GM23248 (cell line): ENCODE measurements around the gene PPP6R2. TPM values are rescaled to one million over a fixed set of nuclear protein-coding genes. Genes with fewer than 3 reads are reported as not detected.
"Not testable (repeated sequence)": the region's sequence is repeated elsewhere in the genome, so short reads cannot be mapped to it uniquely, and the experiment has no call there.

Experiments
- DNase-seq: peaks from one replicate; pipeline ENCODE4 v3.0.0-alpha.2; 2015
- H2AFZ ChIP-seq: fragments of 200-600 bp; sonication (generic); 2 replicates; pipeline ENCODE4 v1.6.1; 2016; ENCODE audit warnings: antibody characterized with exemption
- H3F3A ChIP-seq: fragments of 200-600 bp; sonication (generic); 2 replicates; pipeline ENCODE4 v1.6.1; 2016; ENCODE audit warnings: mild to moderate bottlenecking, antibody characterized with exemption, mixed run types; ENCODE audit not compliant: insufficient read depth
- H3K27ac ChIP-seq: fragments of 200-600 bp; sonication (generic); 2 replicates; pipeline ENCODE4 v1.5.1; 2016; ENCODE audit warnings: mild to moderate bottlenecking
- H3K27me3 ChIP-seq: fragments of 200-600 bp; sonication (generic); replicated peaks from 2 replicates; pipeline ENCODE4 v1.6.1; 2016; ENCODE audit warnings: mild to moderate bottlenecking; ENCODE audit not compliant: insufficient read depth
- H3K36me3 ChIP-seq: fragments of 200-600 bp; sonication (generic); 2 replicates; pipeline ENCODE4 v1.6.1; 2016; ENCODE audit warnings: low read depth, mild to moderate bottlenecking
- H3K4me1 ChIP-seq: fragments of 200-600 bp; sonication (generic); 2 replicates; pipeline ENCODE4 v1.6.1; 2016; ENCODE audit warnings: mild to moderate bottlenecking; ENCODE audit not compliant: insufficient read depth
- H3K4me2 ChIP-seq: fragments of 200-600 bp; sonication (generic); one replicate; pipeline ENCODE4 v1.6.1; 2016; ENCODE audit warnings: mild to moderate bottlenecking; ENCODE audit not compliant: unreplicated experiment
- H3K4me3 ChIP-seq: fragments of 200-600 bp; sonication (generic); 2 replicates; pipeline ENCODE4 v1.5.1; 2016; ENCODE audit warnings: mild to moderate bottlenecking
- H3K79me2 ChIP-seq: fragments of 200-600 bp; sonication (generic); 2 replicates; pipeline ENCODE4 v1.6.1; 2016; ENCODE audit warnings: mild to moderate bottlenecking; ENCODE audit not compliant: insufficient read depth
- H3K9ac ChIP-seq: fragments of 200-600 bp; sonication (generic); 2 replicates; pipeline ENCODE4 v1.6.1; 2016; ENCODE audit warnings: mild to moderate bottlenecking
- H3K9me2 ChIP-seq: fragments of 200-600 bp; sonication (generic); 2 replicates; pipeline ENCODE4 v1.6.1; 2016; ENCODE audit warnings: mixed run types, mild to moderate bottlenecking, moderate library complexity; ENCODE audit not compliant: insufficient read depth
- H3K9me3 ChIP-seq: fragments of 200-600 bp; sonication (generic); one replicate; pipeline ENCODE4 v1.6.1; 2017; ENCODE audit warnings: low read depth
- H4K20me1 ChIP-seq: fragments of 200-600 bp; sonication (generic); 2 replicates; pipeline ENCODE4 v1.6.0; 2016; ENCODE audit not compliant: insufficient read depth
- EZH2 ChIP-seq: fragments of 200-600 bp; sonication (generic); IDR thresholded peaks from 2 replicates; pipeline ENCODE4 v1.6.1; 2018; ENCODE audit warnings: antibody characterized with exemption, mild to moderate bottlenecking; ENCODE audit not compliant: insufficient read depth, poor library complexity, severe bottlenecking
- EZH2phosphoT487 ChIP-seq: fragments of 200-600 bp; sonication (generic); IDR thresholded peaks from 2 replicates; pipeline ENCODE4 v1.6.1; 2018; ENCODE audit warnings: antibody characterized with exemption, moderate library complexity, mild to moderate bottlenecking, low read depth; ENCODE audit not compliant: insufficient read depth
- WGBS, 2 experiments: methylation state at CpG; one replicate each; pipeline ENCODE4 v1.1.6; 2015 to 2017; ENCODE audit warnings: low lambda C conversion rate in 2 of 2, low coverage in 1 of 2; ENCODE audit errors: missing lambda C conversion rate in 2 of 2; 5-methylcytosine and 5-hydroxymethylcytosine counted together
- in situ Hi-C: fragments of 300-500 bp; cut with MboI; formaldehyde crosslinking; loops from 2 replicates; pipeline ENCODE4 v1.15.0; 2020
- polyA plus RNA-seq: library from polyadenylated mRNA; unstranded; fragments of >200 nt; fragmentation: Nextera tagmentation; extraction: Ambion mirVana; gene quantifications from 2 replicates; pipeline ENCODE4 v1.2.1, GENCODE V29; 2016
- total RNA-seq: library from RNA; depleted of rRNA; stranded (reverse); fragments of >200 nt; shearing (Covaris generic); gene quantifications from 2 replicates; pipeline ENCODE4 v1.2.3, GENCODE V29; 2014

The PPP6R2 gene
- total and polyA plus RNA-seq, 2 experiments from 2014 or later: 22.2 to 58.4 TPM

- Histone ChIP-seq H4K20me1 (no peaks in the 10 kb centered on the region), H3K27ac (no peak overlapping the region), H3K4me1 (no peaks in the 10 kb centered on the region), H3F3A (0 out of 2 replicates have a peak, but pooled peaks cover 4% of the 10 kb centered on the region), H3K36me3 (peaks cover 9% of the 10 kb centered on the region), H3K79me2 (0 out of 2 replicates have a peak, but pooled peaks cover 2% of the 10 kb centered on the region), H3K9ac (no peak overlapping the region), H3K4me2 (no peak overlapping the region), H2AFZ (no peak overlapping the region), H3K9me3 (no peaks in the 10 kb centered on the region), H3K27me3 (no peaks in the 10 kb centered on the region), H3K4me3 (no peak overlapping the region), H3K9me2 (no peaks in the 10 kb centered on the region)
- DNase-seq: no peak
- no peak for TF ChIP-seq EZH2phosphoT487
- no peak for TF ChIP-seq EZH2
- WGBS, 2 experiments: 93 to 96% methylated on average over 21 of the region's 21 CpGs
- in situ Hi-C loops: no loop called here
Observed at GRCh38 chr22:50422961-50423815, 80.1 kb downstream of the PPP6R2 start.

GRCh38 chr22:50423956-50424355 is 80.8 kb downstream of the PPP6R2 start:
- H3K9me2 ChIP-seq: no peaks in the 10 kb centered on the region
- no peaks in the 10 kb centered on the region for H3K9me3 ChIP-seq
- H3K4me1 ChIP-seq: no peaks in the 10 kb centered on the region
- H3K4me3 ChIP-seq: no peak overlapping the region
- H3K36me3 ChIP-seq: peaks cover 9% of the 10 kb centered on the region
- H3F3A ChIP-seq: 0 out of 2 replicates have a peak, but pooled peaks cover 4% of the 10 kb centered on the region
- 88 to 96% methylated on average over 11 to 14 of the region's 14 CpGs for WGBS, 2 experiments
- H3K79me2 ChIP-seq: peaks cover 9% of the 10 kb centered on the region; the same call in 1 of the 2 replicates
- no peak overlapping the region for H3K9ac ChIP-seq
- no peak overlapping the region for H3K27ac ChIP-seq
- H2AFZ ChIP-seq: no peak overlapping the region
- TF ChIP-seq EZH2phosphoT487 (no peak), EZH2 (no peak)
- in situ Hi-C loops: no loop called here
- no peak for DNase-seq
- H3K4me2 ChIP-seq: no peak overlapping the region
- H3K27me3 ChIP-seq: no peaks in the 10 kb centered on the region
- H4K20me1 ChIP-seq: no peaks in the 10 kb centered on the region

GRCh38 chr22:50425179-50425916 is 82.2 kb downstream of the PPP6R2 start:
- 95 to 96% methylated on average over 12 of the region's 12 CpGs for WGBS, 2 experiments
- no peak for TF ChIP-seq EZH2phosphoT487
- no peak for TF ChIP-seq EZH2
- no peaks in the 10 kb centered on the region for H3K4me1 ChIP-seq
- no peaks in the 10 kb centered on the region for H3K27me3 ChIP-seq
- DNase-seq: no peak
- no peak overlapping the region for H2AFZ ChIP-seq
- H3K4me3 ChIP-seq: no peak overlapping the region
- H3K36me3 ChIP-seq: peaks cover 16% of the 10 kb centered on the region
- no peak overlapping the region for H3K4me2 ChIP-seq
- peaks cover 15% of the 10 kb centered on the region; the same call in 1 of the 2 replicates for H3K79me2 ChIP-seq
- H3K9ac ChIP-seq: no peak overlapping the region
- H3F3A ChIP-seq: 0 out of 2 replicates have a peak, but pooled peaks cover 4% of the 10 kb centered on the region
- no peaks in the 10 kb centered on the region for H3K9me3 ChIP-seq
- no peak overlapping the region for H3K27ac ChIP-seq
- no peaks in the 10 kb centered on the region for H4K20me1 ChIP-seq
- in situ Hi-C loops: no loop called here
- H3K9me2 ChIP-seq: no peaks in the 10 kb centered on the region

GRCh38 chr22:50432131-50432876 is 89.2 kb downstream of the PPP6R2 start:
- no peaks in the 10 kb centered on the region for H3K4me1 ChIP-seq
- no peaks in the 10 kb centered on the region for H3K9me2 ChIP-seq
- H3K79me2 ChIP-seq: peaks cover 15% of the 10 kb centered on the region; the same call in 1 of the 2 replicates
- no peak overlapping the region for H2AFZ ChIP-seq
- no peak for DNase-seq
- no peaks in the 10 kb centered on the region for H3K9me3 ChIP-seq
- no peaks in the 10 kb centered on the region for H3K27me3 ChIP-seq
- H3K4me3 ChIP-seq: no peak overlapping the region
- WGBS, 2 experiments: 95 to 97% methylated on average over 31 to 33 of the region's 35 CpGs
- TF ChIP-seq EZH2: no peak
- no peak for TF ChIP-seq EZH2phosphoT487
- H3K9ac ChIP-seq: no peak overlapping the region
- no peak overlapping the region for H3K4me2 ChIP-seq
- no peaks in the 10 kb centered on the region for H3F3A ChIP-seq
- in situ Hi-C loops: no loop called here
- H3K27ac ChIP-seq: no peak overlapping the region
- peaks cover 8% of the 10 kb centered on the region for H3K36me3 ChIP-seq
- H4K20me1 ChIP-seq: no peaks in the 10 kb centered on the region

GRCh38 chr22:50432877-50433510 is 89.9 kb downstream of the PPP6R2 start:
- H3K9ac ChIP-seq, H3K36me3 ChIP-seq, H3K27ac ChIP-seq, H3K9me2 ChIP-seq, in situ Hi-C loops, H4K20me1 ChIP-seq, H3K27me3 ChIP-seq, H3K9me3 ChIP-seq, DNase-seq, H3F3A ChIP-seq, H2AFZ ChIP-seq, H3K4me2 ChIP-seq, H3K4me1 ChIP-seq, H3K4me3 ChIP-seq: not testable (repeated sequence)
- peaks cover 15% of the 10 kb centered on the region; the same call in 1 of the 2 replicates for H3K79me2 ChIP-seq
- WGBS, 2 experiments: 94 to 98% methylated on average over 6 to 18 of the region's 24 CpGs
